ENCODE measurements around the gene ABCA2. TPM values are rescaled to one million over a fixed set of nuclear protein-coding genes. Genes with fewer than 3 reads are reported as not detected.

The ABCA2 gene
- total RNA-seq, 1 donor, result 20.3 TPM

- TF ChIP-seq, protein P1, sequence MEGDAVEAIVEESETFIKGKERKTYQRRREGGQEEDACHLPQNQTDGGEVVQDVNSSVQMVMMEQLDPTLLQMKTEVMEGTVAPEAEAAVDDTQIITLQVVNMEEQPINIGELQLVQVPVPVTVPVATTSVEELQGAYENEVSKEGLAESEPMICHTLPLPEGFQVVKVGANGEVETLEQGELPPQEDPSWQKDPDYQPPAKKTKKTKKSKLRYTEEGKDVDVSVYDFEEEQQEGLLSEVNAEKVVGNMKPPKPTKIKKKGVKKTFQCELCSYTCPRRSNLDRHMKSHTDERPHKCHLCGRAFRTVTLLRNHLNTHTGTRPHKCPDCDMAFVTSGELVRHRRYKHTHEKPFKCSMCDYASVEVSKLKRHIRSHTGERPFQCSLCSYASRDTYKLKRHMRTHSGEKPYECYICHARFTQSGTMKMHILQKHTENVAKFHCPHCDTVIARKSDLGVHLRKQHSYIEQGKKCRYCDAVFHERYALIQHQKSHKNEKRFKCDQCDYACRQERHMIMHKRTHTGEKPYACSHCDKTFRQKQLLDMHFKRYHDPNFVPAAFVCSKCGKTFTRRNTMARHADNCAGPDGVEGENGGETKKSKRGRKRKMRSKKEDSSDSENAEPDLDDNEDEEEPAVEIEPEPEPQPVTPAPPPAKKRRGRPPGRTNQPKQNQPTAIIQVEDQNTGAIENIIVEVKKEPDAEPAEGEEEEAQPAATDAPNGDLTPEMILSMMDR (IDR thresholded peaks at IDR 0.05; ENCODE audit: extremely low read depth, low read depth, low read length), result no peak
- no peak overlapping the region for H3K4me3 ChIP-seq (ENCODE audit: insufficient read depth, low read length)
- H3K9me3 ChIP-seq (ENCODE audit: low read depth, low read length), result no peaks in the 10 kb centered on the region
- H3K4me2 ChIP-seq (ENCODE audit: insufficient read depth, low read length), result no peak overlapping the region
- H3K79me2 ChIP-seq (ENCODE audit: insufficient read depth, low read length), result peaks cover 30% of the 10 kb centered on the region
- peaks cover 13% of the 10 kb centered on the region for H3K27me3 ChIP-seq (ENCODE audit: insufficient read depth, low read length)
- peaks cover 15% of the 10 kb centered on the region for H3K4me1 ChIP-seq (ENCODE audit: insufficient read depth, low read length)
- H4K20me1 ChIP-seq (ENCODE audit: insufficient read depth, low read length), result peaks cover 34% of the 10 kb centered on the region
- H2AFZ ChIP-seq (ENCODE audit: low read length), result no peak overlapping the region
- no peak overlapping the region for H3K27ac ChIP-seq (ENCODE audit: low read depth, low read length)
- no peak for DNase-seq (ENCODE audit: insufficient read length, low spot score, missing footprints)
- H3K36me3 ChIP-seq (ENCODE audit: insufficient read depth, low read length), result peaks cover 5% of the 10 kb centered on the region
Measured at GRCh38 chr9:137042751-137043727, 15.0 kb upstream of the ABCA2 start.

DNA sequence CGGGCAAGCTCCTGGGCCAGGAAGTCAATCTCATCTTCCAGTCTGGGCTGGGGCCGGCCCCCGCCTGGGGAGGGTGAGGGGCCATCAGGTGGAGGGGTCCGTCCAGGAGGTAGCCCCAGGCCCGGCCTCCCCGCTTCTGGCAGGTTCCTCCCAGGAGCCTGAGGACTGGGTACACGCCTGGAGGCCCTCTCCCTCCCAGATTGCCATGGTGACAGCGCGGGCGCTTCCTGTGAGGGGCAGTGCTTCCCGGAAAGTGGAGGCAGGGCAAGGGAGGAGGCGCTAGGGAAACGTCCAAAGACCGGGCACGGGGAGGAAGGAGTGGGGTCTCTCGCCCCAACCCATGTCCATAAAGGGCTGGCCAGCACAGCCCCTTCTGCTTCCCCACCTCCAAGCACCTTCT lies 13.1 kb upstream of the ABCA2 start:
- TF ChIP-seq, protein P1 (IDR thresholded peaks at IDR 0.05; ENCODE audit: extremely low read depth, low read depth, low read length), result no peak
- no peak for DNase-seq (ENCODE audit: insufficient read length, low spot score, missing footprints)
- H3K9me3 ChIP-seq (ENCODE audit: low read depth, low read length), result no peaks in the 10 kb centered on the region

GRCh38 chr9:137040568-137040967 lies 12.5 kb upstream of the ABCA2 start:
- no peaks in the 10 kb centered on the region for H3K27me3 ChIP-seq (ENCODE audit: insufficient read depth, low read length)
- H3K4me1 ChIP-seq (ENCODE audit: insufficient read depth, low read length), result peaks cover 9% of the 10 kb centered on the region
- H4K20me1 ChIP-seq (ENCODE audit: insufficient read depth, low read length), result peaks cover 25% of the 10 kb centered on the region
- no peak overlapping the region for H2AFZ ChIP-seq (ENCODE audit: low read length)
- no peak overlapping the region for H3K27ac ChIP-seq (ENCODE audit: low read depth, low read length)
- no peak for DNase-seq (ENCODE audit: insufficient read length, low spot score, missing footprints)
- H3K36me3 ChIP-seq (ENCODE audit: insufficient read depth, low read length), result peaks cover 5% of the 10 kb centered on the region
- no peak overlapping the region for H3K4me2 ChIP-seq (ENCODE audit: insufficient read depth, low read length)
- TF ChIP-seq, protein P1 (IDR thresholded peaks at IDR 0.05; ENCODE audit: extremely low read depth, low read depth, low read length), result no peak
- peaks cover 30% of the 10 kb centered on the region for H3K79me2 ChIP-seq (ENCODE audit: insufficient read depth, low read length)
- no peaks in the 10 kb centered on the region for H3K9me3 ChIP-seq (ENCODE audit: low read depth, low read length)
- H3K4me3 ChIP-seq (ENCODE audit: insufficient read depth, low read length), result no peak overlapping the region

More for the DNA sequence above, 13.1 kb upstream of the ABCA2 start:
- H3K79me2 ChIP-seq (ENCODE audit: insufficient read depth, low read length), result peaks cover 30% of the 10 kb centered on the region
- no peak overlapping the region for H2AFZ ChIP-seq (ENCODE audit: low read length)
- H3K4me2 ChIP-seq (ENCODE audit: insufficient read depth, low read length), result no peak overlapping the region
- no peak overlapping the region for H3K27ac ChIP-seq (ENCODE audit: low read depth, low read length)
- H3K36me3 ChIP-seq (ENCODE audit: insufficient read depth, low read length), result peaks cover 5% of the 10 kb centered on the region
- H3K4me3 ChIP-seq (ENCODE audit: insufficient read depth, low read length), result no peak overlapping the region
- no peaks in the 10 kb centered on the region for H3K27me3 ChIP-seq (ENCODE audit: insufficient read depth, low read length)
- peaks cover 25% of the 10 kb centered on the region for H4K20me1 ChIP-seq (ENCODE audit: insufficient read depth, low read length)
- peaks cover 10% of the 10 kb centered on the region for H3K4me1 ChIP-seq (ENCODE audit: insufficient read depth, low read length)
